H9 (cell line): ENCODE data around the gene POLR1D. TPM values are rescaled to one million over a fixed set of nuclear protein-coding genes. Genes with fewer than 3 reads are reported as not detected.

Experiments
- DNase-seq: peaks from one replicate; pipeline ENCODE4 v3.0.0-alpha.2; 2017
- H2AFZ ChIP-seq: one replicate; pipeline ENCODE4 v1.6.1; 2013; ENCODE audit warnings: mild to moderate bottlenecking, low read length, control low read depth, moderate library complexity
- H2AK5ac ChIP-seq: 2 replicates; pipeline ENCODE4 v1.6.1; 2013; ENCODE audit warnings: low read length, control low read depth, mixed read lengths; ENCODE audit not compliant: insufficient read length
- H2BK120ac ChIP-seq: one replicate; pipeline ENCODE4 v1.6.1; 2013; ENCODE audit warnings: low read depth, mild to moderate bottlenecking, low read length, control low read depth, inconsistent platforms; ENCODE audit not compliant: poor library complexity, severe bottlenecking
- H2BK12ac ChIP-seq: 2 replicates; pipeline ENCODE4 v1.6.1; 2013; ENCODE audit warnings: low read length, control low read depth, mixed read lengths, low read depth; ENCODE audit not compliant: insufficient read length
- H2BK15ac ChIP-seq: 2 replicates; pipeline ENCODE4 v1.6.1; 2013; ENCODE audit warnings: low read depth, low read length, control low read depth
- H2BK20ac ChIP-seq: one replicate; pipeline ENCODE4 v1.6.1; 2013; ENCODE audit warnings: low read depth, mild to moderate bottlenecking, low read length, control low read depth, inconsistent platforms; ENCODE audit not compliant: poor library complexity, severe bottlenecking
- H2BK5ac ChIP-seq: 2 replicates; pipeline ENCODE4 v1.6.1; 2013; ENCODE audit warnings: low read length, control low read depth, mixed read lengths; ENCODE audit not compliant: insufficient read length
- H3K14ac ChIP-seq: 2 replicates; pipeline ENCODE4 v1.6.1; 2013; ENCODE audit warnings: low read length, control low read depth; ENCODE audit not compliant: insufficient read depth
- H3K18ac ChIP-seq: 2 replicates; pipeline ENCODE4 v1.6.1; 2013; ENCODE audit warnings: low read depth, mild to moderate bottlenecking, mixed read lengths, low read length, control low read depth; ENCODE audit not compliant: insufficient read length
- H3K23ac ChIP-seq: 2 replicates; pipeline ENCODE4 v1.6.1; 2013; ENCODE audit warnings: low read length, control low read depth, mixed read lengths, low read depth; ENCODE audit not compliant: insufficient read length
- H3K23me2 ChIP-seq: 2 replicates; pipeline ENCODE4 v1.6.1; 2013; ENCODE audit warnings: low read depth, mild to moderate bottlenecking, mixed read lengths, low read length, control low read depth; ENCODE audit not compliant: insufficient read length, poor library complexity, severe bottlenecking
- H3K27ac ChIP-seq: 2 replicates; pipeline ENCODE4 v1.5.1; 2013; ENCODE audit warnings: low read length, control low read depth, mixed read lengths, low read depth; ENCODE audit not compliant: insufficient read length
- H3K27me3 ChIP-seq: 2 replicates; pipeline ENCODE4 v1.6.1; 2013; ENCODE audit warnings: low read length, control low read depth, inconsistent platforms; ENCODE audit not compliant: insufficient read depth
- H3K4ac ChIP-seq: 2 replicates; pipeline ENCODE4 v1.6.1; 2013; ENCODE audit warnings: low read depth, mild to moderate bottlenecking, control low read depth, inconsistent platforms, low read length, moderate library complexity
- H3K4me1 ChIP-seq: 2 replicates; pipeline ENCODE4 v1.6.1; 2013; ENCODE audit warnings: low read length, control low read depth, inconsistent platforms; ENCODE audit not compliant: insufficient read depth
- H3K4me2 ChIP-seq: 2 replicates; pipeline ENCODE4 v1.6.1; 2013; ENCODE audit warnings: low read length, control low read depth, mixed read lengths; ENCODE audit not compliant: insufficient read length, insufficient read depth
- H3K56ac ChIP-seq: 2 replicates; pipeline ENCODE4 v1.6.1; 2013; ENCODE audit warnings: low read depth, mild to moderate bottlenecking, mixed read lengths, low read length, control low read depth; ENCODE audit not compliant: insufficient read length
- H3K79me1 ChIP-seq: 2 replicates; pipeline ENCODE4 v1.6.1; 2013; ENCODE audit warnings: low read depth, mild to moderate bottlenecking, moderate library complexity, low read length, control low read depth, inconsistent platforms; ENCODE audit not compliant: insufficient read depth, poor library complexity, severe bottlenecking
- H3K79me2 ChIP-seq: 2 replicates; pipeline ENCODE4 v1.6.1; 2013; ENCODE audit warnings: low read length, control low read depth, inconsistent platforms; ENCODE audit not compliant: insufficient read depth
- H3K9ac ChIP-seq: 2 replicates; pipeline ENCODE4 v1.6.1; 2013; ENCODE audit warnings: low read length, control low read depth, mixed read lengths; ENCODE audit not compliant: insufficient read length; ENCODE audit errors: extremely low read depth
- H3K9me3 ChIP-seq: one replicate; pipeline ENCODE4 v1.6.1; 2013; ENCODE audit warnings: low read depth, low read length, inconsistent platforms; ENCODE audit not compliant: control insufficient read depth
- H3T11ph ChIP-seq: one replicate; pipeline ENCODE4 v1.6.1; 2013; ENCODE audit warnings: mild to moderate bottlenecking, low read length, control low read depth, inconsistent platforms
- H4K20me1 ChIP-seq: one replicate; pipeline ENCODE4 v1.6.1; 2013; ENCODE audit not compliant: control insufficient read depth, insufficient read length, insufficient read depth
- H4K5ac ChIP-seq: 2 replicates; pipeline ENCODE4 v1.6.1; 2013; ENCODE audit warnings: low read depth, mild to moderate bottlenecking, mixed read lengths, low read length, control low read depth; ENCODE audit not compliant: insufficient read length
- H4K8ac ChIP-seq: replicated peaks from 2 replicates; pipeline ENCODE4 v1.6.1; 2013; ENCODE audit warnings: low read length, control low read depth, mixed read lengths, low read depth; ENCODE audit not compliant: insufficient read length
- H4K91ac ChIP-seq: 2 replicates; pipeline ENCODE4 v1.6.1; 2013; ENCODE audit warnings: low read depth, mild to moderate bottlenecking, moderate library complexity, mixed read lengths, low read length, control low read depth; ENCODE audit not compliant: insufficient read length
- H3K27ac Mint-ChIP-seq, 3 experiments: 2 replicates in 2 of 3; 3 replicates in 1 of 3; pipeline ENCODE4 v1.8.0; 2020 to 2021; ENCODE audit warnings: mixed read lengths in 3 of 3, mild to moderate bottlenecking in 1 of 3, moderate library complexity in 1 of 3
- H3K27me3 Mint-ChIP-seq: 2 replicates; pipeline ENCODE4 v1.8.0; 2021; ENCODE audit warnings: low read depth, mild to moderate bottlenecking, moderate library complexity, mixed read lengths
- H3K36me3 Mint-ChIP-seq, 3 experiments: 2 replicates in 2 of 3; 3 replicates in 1 of 3; pipeline ENCODE4 v1.8.0; 2020 to 2021; ENCODE audit warnings: low read depth in 3 of 3, mixed read lengths in 3 of 3; ENCODE audit not compliant: insufficient read depth in 1 of 3
- H3K4me1 Mint-ChIP-seq, 2 experiments: 2 replicates each; pipeline ENCODE4 v1.8.0; 2020; ENCODE audit warnings: mixed read lengths in 2 of 2
- H3K4me3 Mint-ChIP-seq, 2 experiments: 2 replicates in 1 of 2; 3 replicates in 1 of 2; pipeline ENCODE4 v1.8.0; 2020 to 2021; ENCODE audit warnings: mild to moderate bottlenecking in 2 of 2, mixed read lengths in 2 of 2, moderate library complexity in 1 of 2
- H3K9me3 Mint-ChIP-seq, 2 experiments: 2 replicates in 1 of 2; 3 replicates in 1 of 2; pipeline ENCODE4 v1.8.0; 2020; ENCODE audit warnings: mild to moderate bottlenecking in 2 of 2, mixed read lengths in 2 of 2, moderate library complexity in 1 of 2
- WGBS: extraction: QIAGEN DNeasy Blood & Tissue Kit; methylation state at CpG from one replicate; pipeline ENCODE4 v1.1.7; 2013; ENCODE audit warnings: missing lambda C conversion rate, low lambda C conversion rate, mixed read lengths; ENCODE audit not compliant: insufficient read length; ENCODE audit errors: extremely low coverage; 5-methylcytosine and 5-hydroxymethylcytosine counted together
- total RNA-seq: library from RNA; stranded (reverse); gene quantifications from 2 replicates; pipeline ENCODE4 v1.2.1, GENCODE V29; 2021
- TF ChIP-seq, protein P1 (sequence below): fragments of 200-600 bp; sonication (generic); conservative IDR thresholded peaks from 3 replicates; pipeline ENCODE4 v1.8.0; 2021; ENCODE audit warnings: antibody characterized with exemption, mild to moderate bottlenecking

The POLR1D gene
- total RNA-seq, 1 experiment from 2014 or later, result 167 TPM

GRCh38 chr13:27574661-27575060, 47.0 kb upstream of the POLR1D start:
- Mint-ChIP-seq H3K4me3 (no peak overlapping the region), H3K27ac (no peak overlapping the region; a peak in 1 of 7 replicates), H3K36me3 (peaks cover 0 to 3% (median 0%) of the 10 kb centered on the region in 3 experiments; a peak in 3 of 7 replicates), H3K27me3 (no peaks in the 10 kb centered on the region), H3K9me3 (no peaks in the 10 kb centered on the region), H3K4me1 (no peaks in the 10 kb centered on the region)
- DNase-seq, result no peak
- Histone ChIP-seq H2BK120ac (no peak overlapping the region), H2BK20ac (no peak overlapping the region), H2BK5ac (no peak overlapping the region), H3T11ph (no peak overlapping the region), H3K27ac (no peak overlapping the region), H2AK5ac (no peak overlapping the region), H3K56ac (no peak overlapping the region), H3K23ac (no peak overlapping the region), H4K20me1 (no peaks in the 10 kb centered on the region), H2BK15ac (no peak overlapping the region), H3K79me1 (no peaks in the 10 kb centered on the region), H3K9me3 (no peaks in the 10 kb centered on the region), H3K4me1 (no peaks in the 10 kb centered on the region), H2BK12ac (no peak overlapping the region), H2AFZ (no peak overlapping the region), H3K9ac (no peak overlapping the region), H3K18ac (no peak overlapping the region), H3K4me2 (no peak overlapping the region), H4K91ac (no peak overlapping the region), H3K4ac (no peak overlapping the region), H3K27me3 (peaks cover 2% of the 10 kb centered on the region; the same call in 1 of the 2 replicates), H3K79me2 (no peaks in the 10 kb centered on the region), H3K23me2 (no peaks in the 10 kb centered on the region), H4K5ac (no peak overlapping the region), H3K14ac (no peak overlapping the region), H4K8ac (no peak overlapping the region)
- TF ChIP-seq, protein P1, sequence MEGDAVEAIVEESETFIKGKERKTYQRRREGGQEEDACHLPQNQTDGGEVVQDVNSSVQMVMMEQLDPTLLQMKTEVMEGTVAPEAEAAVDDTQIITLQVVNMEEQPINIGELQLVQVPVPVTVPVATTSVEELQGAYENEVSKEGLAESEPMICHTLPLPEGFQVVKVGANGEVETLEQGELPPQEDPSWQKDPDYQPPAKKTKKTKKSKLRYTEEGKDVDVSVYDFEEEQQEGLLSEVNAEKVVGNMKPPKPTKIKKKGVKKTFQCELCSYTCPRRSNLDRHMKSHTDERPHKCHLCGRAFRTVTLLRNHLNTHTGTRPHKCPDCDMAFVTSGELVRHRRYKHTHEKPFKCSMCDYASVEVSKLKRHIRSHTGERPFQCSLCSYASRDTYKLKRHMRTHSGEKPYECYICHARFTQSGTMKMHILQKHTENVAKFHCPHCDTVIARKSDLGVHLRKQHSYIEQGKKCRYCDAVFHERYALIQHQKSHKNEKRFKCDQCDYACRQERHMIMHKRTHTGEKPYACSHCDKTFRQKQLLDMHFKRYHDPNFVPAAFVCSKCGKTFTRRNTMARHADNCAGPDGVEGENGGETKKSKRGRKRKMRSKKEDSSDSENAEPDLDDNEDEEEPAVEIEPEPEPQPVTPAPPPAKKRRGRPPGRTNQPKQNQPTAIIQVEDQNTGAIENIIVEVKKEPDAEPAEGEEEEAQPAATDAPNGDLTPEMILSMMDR, result no peak
- WGBS, result no CpG with 5 or more reads among the region's 1 CpG
